Measurements from ENCODE around the gene GJC1. TPM values are rescaled to one million over a fixed set of nuclear protein-coding genes. Genes with fewer than 3 reads are reported as not detected.

GJC1 gene
- total RNA-seq, 1 experiment from 2014 or later, result 119 TPM

DNA sequence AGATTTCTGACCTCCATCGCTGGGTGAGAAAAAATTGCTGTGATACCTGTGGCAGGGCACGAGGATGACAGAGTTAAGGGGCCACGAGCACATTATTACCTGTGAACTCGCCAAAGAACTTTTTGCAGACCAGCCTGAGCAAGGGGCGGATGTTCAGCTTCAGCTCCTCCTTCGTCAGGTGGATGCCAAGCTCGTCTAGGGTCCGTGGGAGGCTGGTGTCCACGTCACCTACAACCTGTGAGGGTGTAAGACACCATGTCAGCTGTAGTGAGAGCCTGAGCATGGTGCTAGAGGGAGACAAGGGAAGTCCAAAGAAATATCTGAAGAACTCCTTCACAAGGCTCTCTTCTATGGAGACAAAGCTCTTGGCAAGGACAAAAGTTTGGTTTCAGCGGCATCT, 34.7 kb upstream of the GJC1 start:
- Histone ChIP-seq H3K27ac (ENCODE audit: insufficient read length, low read depth, low read length) (no peak overlapping the region), H2BK5ac (ENCODE audit: insufficient read length, low read length) (no peak overlapping the region), H4K5ac (ENCODE audit: insufficient read length, low read depth, low read length) (no peak overlapping the region), H2BK15ac (ENCODE audit: low read depth, low read length) (no peak overlapping the region), H3K9ac (ENCODE audit: extremely low read depth, insufficient read length, low read length) (no peak overlapping the region), H4K91ac (ENCODE audit: insufficient read length, low read depth, low read length) (no peak overlapping the region), H3K27me3 (ENCODE audit: insufficient read depth, low read length) (no peaks in the 10 kb centered on the region), H3K18ac (ENCODE audit: insufficient read length, low read depth, low read length) (no peak overlapping the region), H2BK20ac (ENCODE audit: low read depth, low read length, poor library complexity, severe bottlenecking) (no peak overlapping the region), H3K4me2 (ENCODE audit: insufficient read depth, insufficient read length, low read length) (no peak overlapping the region), H3K56ac (ENCODE audit: insufficient read length, low read depth, low read length) (no peak overlapping the region), H4K20me1 (ENCODE audit: control insufficient read depth, insufficient read depth, insufficient read length) (no peaks in the 10 kb centered on the region), H2BK12ac (ENCODE audit: insufficient read length, low read depth, low read length) (no peak overlapping the region), H2AK5ac (ENCODE audit: insufficient read length, low read length) (no peak overlapping the region), H2AFZ (ENCODE audit: low read length) (no peak overlapping the region), H4K8ac (replicated peaks; ENCODE audit: insufficient read length, low read depth, low read length) (no peak overlapping the region), H3K79me2 (ENCODE audit: insufficient read depth, low read length) (no peaks in the 10 kb centered on the region), H3K9me3 (ENCODE audit: control insufficient read depth, low read depth, low read length) (no peaks in the 10 kb centered on the region), H3K14ac (ENCODE audit: insufficient read depth, low read length) (no peak overlapping the region), H3K79me1 (ENCODE audit: insufficient read depth, low read depth, low read length, poor library complexity, severe bottlenecking) (no peaks in the 10 kb centered on the region), H3T11ph (ENCODE audit: low read length) (no peak overlapping the region), H3K4me1 (ENCODE audit: insufficient read depth, low read length) (no peaks in the 10 kb centered on the region), H2BK120ac (ENCODE audit: low read depth, low read length, poor library complexity, severe bottlenecking) (no peak overlapping the region), H3K23me2 (ENCODE audit: insufficient read length, low read depth, low read length, poor library complexity, severe bottlenecking) (no peaks in the 10 kb centered on the region), H3K4ac (ENCODE audit: low read depth, low read length) (no peak overlapping the region), H3K23ac (ENCODE audit: insufficient read length, low read depth, low read length) (no peak overlapping the region)
- peaks cover 44 to 89% (median 67%) of the 10 kb centered on the region in 3 experiments for H3K36me3 Mint-ChIP-seq (ENCODE audit: insufficient read depth in 1 of 3, low read depth in 3 of 3)
- H3K9me3 Mint-ChIP-seq, result no peaks in the 10 kb centered on the region
- H3K27ac Mint-ChIP-seq, result no peak overlapping the region
- no peaks in the 10 kb centered on the region for H3K27me3 Mint-ChIP-seq (ENCODE audit: low read depth)
- WGBS (ENCODE audit: extremely low coverage, insufficient read length, low lambda C conversion rate), result no CpG with 5 or more reads among the region's 10 CpGs
- no peak overlapping the region for H3K4me3 Mint-ChIP-seq
- no peaks in the 10 kb centered on the region for H3K4me1 Mint-ChIP-seq
- TF ChIP-seq, protein P1, sequence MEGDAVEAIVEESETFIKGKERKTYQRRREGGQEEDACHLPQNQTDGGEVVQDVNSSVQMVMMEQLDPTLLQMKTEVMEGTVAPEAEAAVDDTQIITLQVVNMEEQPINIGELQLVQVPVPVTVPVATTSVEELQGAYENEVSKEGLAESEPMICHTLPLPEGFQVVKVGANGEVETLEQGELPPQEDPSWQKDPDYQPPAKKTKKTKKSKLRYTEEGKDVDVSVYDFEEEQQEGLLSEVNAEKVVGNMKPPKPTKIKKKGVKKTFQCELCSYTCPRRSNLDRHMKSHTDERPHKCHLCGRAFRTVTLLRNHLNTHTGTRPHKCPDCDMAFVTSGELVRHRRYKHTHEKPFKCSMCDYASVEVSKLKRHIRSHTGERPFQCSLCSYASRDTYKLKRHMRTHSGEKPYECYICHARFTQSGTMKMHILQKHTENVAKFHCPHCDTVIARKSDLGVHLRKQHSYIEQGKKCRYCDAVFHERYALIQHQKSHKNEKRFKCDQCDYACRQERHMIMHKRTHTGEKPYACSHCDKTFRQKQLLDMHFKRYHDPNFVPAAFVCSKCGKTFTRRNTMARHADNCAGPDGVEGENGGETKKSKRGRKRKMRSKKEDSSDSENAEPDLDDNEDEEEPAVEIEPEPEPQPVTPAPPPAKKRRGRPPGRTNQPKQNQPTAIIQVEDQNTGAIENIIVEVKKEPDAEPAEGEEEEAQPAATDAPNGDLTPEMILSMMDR (conservative IDR thresholded peaks at IDR 0.05), result no peak
- no peak for DNase-seq
